ENCODE data around the gene CDC42EP5. TPM values are rescaled to one million over a fixed set of nuclear protein-coding genes. Genes with fewer than 3 reads are reported as not detected.
A peak's percentile ranks its signal among the peaks of the same experiment; 100 is the strongest.

CDC42EP5 gene
- total RNA-seq, 6 donors from 2014 or later = 11.1 to 40.4 (median 20.6) TPM

DNA sequence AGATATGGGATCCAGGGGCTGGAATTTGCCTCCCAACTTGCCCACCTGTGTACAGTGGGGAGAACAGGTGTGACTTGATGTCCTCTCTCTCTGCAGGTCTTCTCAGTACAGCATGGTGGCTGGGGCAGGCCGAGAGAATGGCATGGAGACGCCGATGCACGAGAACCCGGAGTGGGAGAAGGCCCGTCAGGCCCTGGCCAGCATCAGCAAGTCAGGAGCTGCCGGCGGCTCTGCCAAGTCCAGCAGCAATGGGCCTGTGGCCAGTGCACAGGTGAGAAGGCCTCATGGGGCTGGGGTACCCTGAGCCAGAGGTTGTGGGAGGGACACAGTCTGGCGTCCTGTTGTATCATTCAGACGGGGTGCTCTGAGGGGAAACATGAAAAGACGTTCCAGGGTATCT is 21.1 kb downstream of the CDC42EP5 start:
- no peaks in the 10 kb centered on the region for H3K27me3 ChIP-seq
- TF ChIP-seq EP300 (IDR thresholded peaks at IDR 0.05) (no peak), POLR2AphosphoS5 (IDR thresholded peaks at IDR 0.05) (no peak), POLR2A (IDR thresholded peaks at IDR 0.05) (no peak)
- TF ChIP-seq, protein P1, sequence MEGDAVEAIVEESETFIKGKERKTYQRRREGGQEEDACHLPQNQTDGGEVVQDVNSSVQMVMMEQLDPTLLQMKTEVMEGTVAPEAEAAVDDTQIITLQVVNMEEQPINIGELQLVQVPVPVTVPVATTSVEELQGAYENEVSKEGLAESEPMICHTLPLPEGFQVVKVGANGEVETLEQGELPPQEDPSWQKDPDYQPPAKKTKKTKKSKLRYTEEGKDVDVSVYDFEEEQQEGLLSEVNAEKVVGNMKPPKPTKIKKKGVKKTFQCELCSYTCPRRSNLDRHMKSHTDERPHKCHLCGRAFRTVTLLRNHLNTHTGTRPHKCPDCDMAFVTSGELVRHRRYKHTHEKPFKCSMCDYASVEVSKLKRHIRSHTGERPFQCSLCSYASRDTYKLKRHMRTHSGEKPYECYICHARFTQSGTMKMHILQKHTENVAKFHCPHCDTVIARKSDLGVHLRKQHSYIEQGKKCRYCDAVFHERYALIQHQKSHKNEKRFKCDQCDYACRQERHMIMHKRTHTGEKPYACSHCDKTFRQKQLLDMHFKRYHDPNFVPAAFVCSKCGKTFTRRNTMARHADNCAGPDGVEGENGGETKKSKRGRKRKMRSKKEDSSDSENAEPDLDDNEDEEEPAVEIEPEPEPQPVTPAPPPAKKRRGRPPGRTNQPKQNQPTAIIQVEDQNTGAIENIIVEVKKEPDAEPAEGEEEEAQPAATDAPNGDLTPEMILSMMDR (IDR thresholded peaks at IDR 0.05) = no peak
- no peaks in the 10 kb centered on the region for H3K9me3 ChIP-seq
- no peak overlapping the region for H3K4me3 ChIP-seq
- ATAC-seq (ENCODE audit: low FRiP score in 2 of 2) (no peak), DNase-seq (no peak)
- H3K4me1 ChIP-seq = peaks cover 31 to 45% (median 34%) of the 10 kb centered on the region in 4 donors
- H3K27ac ChIP-seq = peak overlapping the region in 2 of 4 donors; percentile 30 to 52
- WGBS, 2 donors = 86 to 87% methylated on average over 10 to 11 of the region's 11 CpGs
- peaks cover 53 to 64% (median 63%) of the 10 kb centered on the region in 4 donors for H3K36me3 ChIP-seq

DNA sequence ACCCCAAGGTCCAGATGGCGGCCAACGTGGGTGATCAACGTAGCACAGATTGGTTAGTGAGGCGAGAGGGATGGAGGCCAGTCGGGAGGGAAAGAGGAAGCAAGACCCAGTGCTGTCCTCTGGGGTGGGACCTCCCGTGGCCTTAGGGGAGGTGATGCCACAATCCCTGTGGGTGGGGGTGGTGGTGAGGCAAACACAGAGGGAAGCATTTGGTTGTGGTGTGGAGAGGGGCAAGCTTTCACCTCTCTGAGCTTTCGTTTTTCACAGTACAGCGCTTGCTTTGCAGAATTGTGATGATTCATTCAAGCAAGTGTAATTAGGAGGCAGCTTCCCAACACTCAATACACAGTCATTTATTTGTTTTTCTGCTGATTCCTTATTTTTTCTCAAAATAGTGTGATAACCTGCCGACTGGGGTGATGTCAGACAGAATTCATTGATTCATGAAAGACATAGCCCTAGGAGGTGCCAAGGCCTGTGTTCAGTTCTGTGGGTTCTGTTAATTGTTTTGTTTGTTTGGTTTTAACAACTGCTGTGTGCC is 21.7 kb downstream of the CDC42EP5 start:
- WGBS, 2 donors = 63 to 71% methylated on average over 9 of the region's 9 CpGs
- H3K4me3 ChIP-seq = peak overlapping the region in 1 of 4 donors; percentile 100
- peak overlapping the region; percentile 22 to 98 (median 41) for H3K27ac ChIP-seq
- DNase-seq (no peak), ATAC-seq (ENCODE audit: low FRiP score in 2 of 2) (no peak)
- H3K27me3 ChIP-seq = no peaks in the 10 kb centered on the region
- no peak for TF ChIP-seq POLR2A (IDR thresholded peaks at IDR 0.05)
- TF ChIP-seq, protein P1 (IDR thresholded peaks at IDR 0.05) = no peak
- peaks cover 34 to 51% (median 37%) of the 10 kb centered on the region in 4 donors for H3K4me1 ChIP-seq
- peaks cover 47 to 59% (median 57%) of the 10 kb centered on the region in 4 donors for H3K36me3 ChIP-seq
- H3K9me3 ChIP-seq = no peaks in the 10 kb centered on the region

DNA sequence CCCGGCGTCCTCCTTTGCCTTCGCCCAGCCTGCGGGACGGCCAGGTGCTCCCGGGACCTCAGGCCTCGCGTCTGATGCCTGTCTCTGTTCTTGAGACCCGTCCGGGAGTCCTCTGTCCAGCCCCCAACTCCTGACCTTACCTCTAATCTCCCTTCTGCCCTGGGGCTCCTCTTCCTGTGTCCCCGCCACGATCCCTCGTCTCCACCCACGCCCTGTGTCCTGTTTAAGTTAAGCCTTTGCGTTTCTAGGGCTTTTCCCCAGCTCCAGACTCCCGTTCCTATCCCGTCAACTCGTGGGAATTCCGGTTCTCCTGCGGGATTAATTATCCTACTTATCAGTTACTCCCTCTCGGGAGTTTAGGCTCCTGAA is 23.4 kb downstream of the CDC42EP5 start:
- Histone ChIP-seq H3K36me3 (peaks cover 32 to 52% (median 46%) of the 10 kb centered on the region in 4 donors), H3K27me3 (no peaks in the 10 kb centered on the region)

DNA sequence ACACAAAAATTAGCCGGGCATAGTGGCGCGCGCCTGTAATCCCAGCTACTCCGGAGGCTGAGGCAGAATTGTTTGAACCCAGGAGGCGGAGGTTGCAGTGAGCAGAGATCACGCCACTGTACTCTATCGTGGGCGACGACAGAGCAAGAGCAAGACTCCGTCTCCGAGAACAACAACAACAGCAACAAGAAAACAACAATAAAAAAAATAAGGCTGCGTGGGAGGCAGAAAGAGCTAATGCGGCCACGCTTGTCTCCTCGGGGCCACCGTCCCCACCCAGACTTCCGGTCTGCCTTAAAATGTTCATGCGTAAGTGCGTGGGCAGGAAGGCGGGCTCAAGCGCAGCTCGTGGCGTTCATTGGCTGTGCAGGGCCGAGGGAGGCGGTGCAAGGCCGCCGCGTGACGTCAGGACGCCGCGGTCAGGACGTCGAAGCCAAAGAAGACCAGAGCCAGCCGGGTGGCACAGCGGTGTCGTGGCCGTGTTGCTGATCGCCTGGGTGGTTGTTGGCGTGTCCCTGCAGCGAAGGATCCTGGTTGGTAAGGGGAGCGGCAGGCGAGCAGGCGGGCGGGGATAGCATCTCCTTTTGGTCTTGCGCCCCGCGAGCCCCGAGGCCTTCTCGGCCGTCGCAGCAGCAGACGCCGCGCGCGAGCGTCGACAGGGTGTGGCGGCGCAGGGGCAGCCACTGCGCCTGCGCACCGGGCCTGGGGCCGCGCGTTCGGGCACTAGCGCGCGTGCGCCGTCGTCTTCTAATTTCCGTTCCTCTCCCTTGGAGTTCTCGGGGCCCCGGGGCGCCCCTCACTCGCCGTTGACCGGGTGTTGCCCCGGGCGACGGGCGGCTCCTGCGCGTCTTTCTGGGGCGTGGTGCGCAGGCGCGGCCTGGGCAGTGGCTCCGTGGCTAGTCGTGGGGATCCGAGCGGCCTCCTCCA is 24.1 kb downstream of the CDC42EP5 start, which contains the start of gene LENG8:
Gene LENG8 (plus strand): TSS at position 426 of the 927 bp plus-strand sequence. CDS start 2,146 bp downstream, outside the sequence.
- TF ChIP-seq EP300 (IDR thresholded peaks at IDR 0.05) (peak in 2 of 4 donors; percentile 37 to 85), POLR2AphosphoS5 (IDR thresholded peaks at IDR 0.05) (peak; percentile 98 to 100), POLR2A (IDR thresholded peaks at IDR 0.05) (peak; percentile 75 to 99 (median 95))
- TF ChIP-seq, protein P1 (IDR thresholded peaks at IDR 0.05) = peak in 3 of 6 experiments; percentile 31 to 40 (median 35)
- WGBS, 2 donors = 0 to 1% methylated on average over 19 to 37 of the region's 96 CpGs
- H3K4me1 ChIP-seq = peaks cover 34 to 52% (median 37%) of the 10 kb centered on the region in 4 donors
- no peaks in the 10 kb centered on the region for H3K27me3 ChIP-seq
- H3K27ac ChIP-seq = peak within 1 kb of the TSS; percentile 96 to 99 (median 97)
- no peaks in the 10 kb centered on the region for H3K9me3 ChIP-seq
- peak within 1 kb of the TSS; percentile 78 to 100 (median 86) for H3K4me3 ChIP-seq
- DNase-seq (peak; percentile 99), ATAC-seq (ENCODE audit: low FRiP score in 2 of 2) (peak; percentile 98)
- H3K36me3 ChIP-seq = peaks cover 26 to 52% (median 42%) of the 10 kb centered on the region in 4 donors

More for the DNA sequence above, 23.4 kb downstream of the CDC42EP5 start:
- Histone ChIP-seq H3K4me3 (peak overlapping the region; percentile 78 to 100 (median 86)), H3K9me3 (no peaks in the 10 kb centered on the region), H3K27ac (peak overlapping the region; percentile 96 to 99 (median 97)), H3K4me1 (peaks cover 34 to 52% (median 37%) of the 10 kb centered on the region in 4 donors)
- 0% methylated on average over 19 to 21 of the region's 21 CpGs for WGBS, 2 donors
- TF ChIP-seq POLR2A (IDR thresholded peaks at IDR 0.05) (no peak), EP300 (IDR thresholded peaks at IDR 0.05) (no peak), POLR2AphosphoS5 (IDR thresholded peaks at IDR 0.05) (no peak)
- TF ChIP-seq, protein P1 (IDR thresholded peaks at IDR 0.05) = no peak
- no peak for DNase-seq
- no peak for ATAC-seq (ENCODE audit: low FRiP score in 2 of 2)

Data from upper lobe of left lung (tissue), 6 donors.